GM19324 (cell line): ENCODE data around the gene BPIFA1.

Source experiments
- ATAC-seq: cut with Tn5 transposase; IDR thresholded peaks from one replicate; pipeline ENCODE4 v1.9.1; 2021; ENCODE audit warnings: mild to moderate bottlenecking, moderate library complexity; ENCODE audit not compliant: unreplicated experiment, low FRiP score

Gene BPIFA1

DNA sequence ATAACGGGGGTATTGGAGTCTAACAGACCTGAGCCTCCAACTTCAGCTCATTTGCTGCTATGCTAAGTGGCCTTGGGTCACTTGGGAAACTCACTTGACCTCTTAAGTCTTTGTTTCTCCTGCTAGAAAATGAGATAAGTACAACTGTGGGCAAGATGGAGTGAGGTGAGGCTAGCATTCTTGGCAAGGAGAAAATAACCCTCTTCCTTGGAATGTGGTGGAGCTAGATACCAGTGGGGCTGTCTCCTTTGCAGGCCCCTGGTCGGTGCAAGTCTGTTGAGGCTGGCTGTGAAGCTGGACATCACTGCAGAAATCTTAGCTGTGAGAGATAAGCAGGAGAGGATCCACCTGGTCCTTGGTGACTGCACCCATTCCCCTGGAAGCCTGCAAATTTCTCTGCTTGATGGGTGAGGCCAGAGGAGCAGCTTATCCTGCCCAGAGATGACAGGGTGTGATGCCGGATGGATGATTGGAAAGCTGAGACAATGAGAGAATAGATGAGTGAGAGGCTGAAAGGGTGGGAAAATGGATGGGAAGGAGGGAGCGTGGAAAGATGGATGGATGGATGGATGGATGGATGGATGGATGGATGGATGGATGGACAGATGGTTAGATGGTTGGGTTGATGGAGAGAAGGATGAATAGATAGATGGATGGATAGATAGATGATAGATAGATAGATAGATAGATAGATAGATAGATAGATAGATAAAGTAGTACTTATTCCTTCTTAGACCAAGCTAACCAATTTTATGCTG lies 4.4 kb downstream of the BPIFA1 start:
- no peak for ATAC-seq

DNA sequence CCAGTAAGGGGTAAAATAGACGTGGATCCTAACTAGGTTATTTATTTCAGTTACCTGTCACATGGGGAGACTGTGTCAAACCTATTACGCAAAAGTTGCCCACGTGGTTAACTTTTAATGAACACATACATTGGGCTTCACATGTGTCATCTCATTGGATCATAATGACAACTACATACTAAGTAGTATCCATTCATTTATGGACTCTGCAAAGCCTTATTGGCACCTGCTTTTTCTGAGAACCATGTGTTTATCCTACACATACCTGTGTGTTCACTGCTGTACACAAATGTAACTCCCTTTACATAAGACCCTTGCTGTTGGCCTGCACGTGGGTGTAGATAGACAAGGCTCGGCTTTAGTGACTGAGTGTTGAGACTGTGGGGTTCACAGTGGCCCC lies 5.1 kb downstream of the BPIFA1 start:
- ATAC-seq, result no peak

DNA sequence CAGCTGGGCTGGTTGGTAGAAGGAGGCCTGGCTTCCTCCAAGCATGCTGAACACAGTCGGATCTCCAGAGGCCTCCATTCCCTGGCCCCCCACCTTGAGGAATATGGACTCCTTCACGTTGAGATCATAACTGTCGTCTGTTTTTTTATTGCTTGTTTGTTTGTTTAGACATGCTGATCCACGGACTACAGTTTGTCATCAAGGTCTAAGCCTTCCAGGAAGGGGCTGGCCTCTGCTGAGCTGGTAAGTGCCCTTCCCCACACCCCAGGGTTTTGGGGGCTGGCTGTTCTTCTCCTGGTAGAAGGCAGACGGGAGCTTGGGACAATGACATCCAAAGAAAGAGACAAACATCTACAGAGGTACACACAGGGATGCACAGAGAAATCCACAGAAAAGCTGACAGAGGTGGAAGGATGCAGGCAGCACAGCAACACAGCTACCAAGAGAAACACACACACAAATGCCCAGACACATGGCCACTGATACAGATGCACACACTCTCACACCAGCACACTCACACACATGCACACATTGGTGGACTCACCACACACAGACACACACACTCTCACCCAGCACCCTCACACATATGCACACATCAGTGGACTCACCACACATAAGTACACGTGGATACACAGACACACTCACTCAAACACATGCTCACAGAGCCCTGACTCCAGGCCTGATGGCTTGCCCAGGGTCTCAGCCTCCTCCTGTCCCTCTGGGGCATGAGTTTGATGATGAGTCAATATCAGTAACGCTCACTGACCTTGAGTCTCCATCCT lies 6.7 kb downstream of the BPIFA1 start:
- ATAC-seq, result no peak

DNA sequence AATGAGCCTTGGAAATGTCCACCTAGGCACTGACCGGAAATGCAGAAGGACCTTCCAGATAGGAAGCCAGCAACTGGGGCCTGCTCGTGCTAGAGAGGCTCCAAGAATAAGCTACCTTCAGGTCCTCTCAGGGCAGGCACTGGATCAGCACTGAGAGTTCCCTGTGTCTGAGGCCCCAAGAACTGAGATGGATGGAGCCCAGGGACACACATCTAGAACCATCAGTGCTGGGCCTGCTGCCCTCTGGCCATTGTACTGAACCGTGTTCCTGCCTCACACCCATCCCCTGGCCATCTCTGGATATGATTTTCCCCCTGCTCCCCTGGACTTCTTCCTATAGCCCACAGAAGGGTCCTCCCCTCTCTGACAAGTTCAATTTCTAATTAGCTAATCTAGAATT lies 10.3 kb downstream of the BPIFA1 start:
- ATAC-seq, result no peak

DNA sequence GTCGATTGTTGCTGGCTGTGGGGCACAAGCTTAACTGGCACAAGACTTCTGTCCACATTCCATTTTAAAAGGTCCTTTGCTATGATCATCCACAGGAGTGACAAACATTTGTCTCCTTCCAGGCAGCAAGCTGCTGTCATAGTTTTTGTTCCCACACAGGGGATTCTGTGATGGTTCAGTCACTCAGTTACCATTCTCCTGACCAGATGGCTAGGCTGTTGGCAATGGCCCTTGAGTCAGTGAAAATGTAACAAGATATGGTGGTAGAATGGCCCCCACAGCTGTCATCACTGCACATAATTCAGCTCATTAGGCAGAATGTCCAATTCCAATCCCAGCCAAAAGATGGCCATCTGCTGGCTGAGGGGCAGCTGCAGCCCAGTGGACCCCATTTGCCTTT lies 13.7 kb downstream of the BPIFA1 start:
- ATAC-seq, result no peak

DNA sequence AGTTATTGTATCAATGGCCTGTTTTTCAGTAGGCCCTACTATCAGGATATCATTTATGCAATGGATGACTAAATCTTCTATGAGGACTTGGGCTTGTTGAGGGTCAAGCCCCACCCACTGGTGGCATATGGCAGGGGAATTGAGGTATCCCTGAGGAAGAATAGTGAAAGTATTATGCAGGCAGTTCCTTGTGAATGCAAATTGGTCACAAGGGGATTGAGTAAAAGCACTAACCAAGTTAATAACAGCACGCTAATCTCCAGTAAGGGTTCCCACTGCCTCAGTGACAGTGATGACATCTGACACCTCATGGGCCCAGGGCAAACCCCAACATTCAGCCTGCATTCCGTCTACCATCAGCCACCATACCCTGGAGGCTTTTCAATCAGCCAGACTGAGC lies 14.9 kb downstream of the BPIFA1 start:
- no peak for ATAC-seq

DNA sequence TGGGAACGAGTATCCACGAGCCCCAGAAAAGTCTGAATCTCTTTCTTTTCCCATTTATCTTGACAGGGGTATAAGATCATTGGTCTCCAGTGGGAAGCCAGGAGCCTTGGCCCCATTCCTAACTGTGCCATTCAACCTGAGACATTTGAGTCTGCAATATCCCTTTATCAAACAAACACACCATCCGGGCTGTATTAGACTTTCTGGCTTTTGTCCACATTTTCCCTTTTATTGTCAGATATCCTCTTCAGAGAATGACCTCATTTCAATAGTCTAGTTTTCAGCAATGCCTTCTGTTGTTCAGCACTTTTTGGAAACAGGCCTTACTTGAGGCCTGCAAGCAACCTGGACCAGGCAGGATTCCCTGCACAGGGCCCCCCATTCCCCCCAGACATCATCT lies 15.7 kb downstream of the BPIFA1 start:
- ATAC-seq, result no peak

DNA sequence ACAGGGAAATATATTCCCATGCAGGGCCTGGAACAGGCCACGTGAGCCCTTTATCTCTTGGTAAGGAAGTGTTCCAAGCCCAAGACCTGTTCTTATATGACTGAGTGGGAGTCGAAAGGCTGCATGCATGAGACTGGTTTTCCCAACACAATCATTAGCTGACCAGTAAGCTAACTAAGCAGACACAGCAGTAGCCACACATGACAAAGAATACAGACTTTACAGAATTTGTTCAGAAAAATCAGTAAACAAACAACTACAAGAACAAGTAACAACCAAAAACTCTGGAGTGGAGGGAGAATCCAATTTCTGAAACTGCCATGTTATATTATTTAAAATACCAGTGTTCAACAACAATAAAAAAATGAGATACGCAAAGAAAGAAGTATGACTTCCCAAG lies 16.7 kb downstream of the BPIFA1 start:
- ATAC-seq, result no peak

DNA sequence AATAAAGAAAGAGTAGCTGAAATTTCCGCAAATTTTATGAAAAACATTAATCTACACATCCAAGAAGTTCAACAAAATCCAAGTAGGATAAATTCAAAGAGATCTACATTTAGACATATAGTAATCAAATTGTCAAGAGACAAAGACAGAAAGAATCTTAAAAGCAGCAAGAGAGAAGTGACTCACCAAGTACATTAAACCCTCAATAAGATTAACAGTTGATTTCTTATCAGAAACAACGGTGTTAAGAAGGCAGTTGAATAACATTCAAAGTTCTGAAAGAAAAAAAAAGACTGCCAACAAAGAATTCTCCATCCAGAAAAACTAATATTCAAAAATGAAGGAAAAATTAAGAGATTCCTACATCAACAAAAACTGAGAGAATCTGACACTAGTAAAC lies 19.2 kb downstream of the BPIFA1 start:
- ATAC-seq, result no peak

DNA sequence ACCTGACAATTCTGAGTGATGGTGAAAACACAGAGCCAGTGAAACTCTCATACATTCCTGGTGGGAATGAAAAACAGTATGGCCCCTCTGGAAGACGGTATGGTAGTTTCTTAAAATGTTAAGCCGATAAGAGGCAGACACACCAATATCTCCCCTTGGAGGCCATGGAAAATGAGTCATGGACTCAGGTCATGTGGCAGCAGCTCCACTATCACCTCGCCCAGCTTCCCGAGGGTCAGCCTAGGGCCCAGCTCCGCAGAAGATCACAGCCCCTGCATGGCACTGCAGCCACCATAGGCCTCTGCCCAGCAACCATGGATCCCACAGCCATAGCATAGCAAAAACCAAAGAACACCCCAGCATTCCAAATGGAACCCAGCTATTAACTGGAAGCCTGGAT lies 21.4 kb downstream of the BPIFA1 start:
- ATAC-seq, result no peak

DNA sequence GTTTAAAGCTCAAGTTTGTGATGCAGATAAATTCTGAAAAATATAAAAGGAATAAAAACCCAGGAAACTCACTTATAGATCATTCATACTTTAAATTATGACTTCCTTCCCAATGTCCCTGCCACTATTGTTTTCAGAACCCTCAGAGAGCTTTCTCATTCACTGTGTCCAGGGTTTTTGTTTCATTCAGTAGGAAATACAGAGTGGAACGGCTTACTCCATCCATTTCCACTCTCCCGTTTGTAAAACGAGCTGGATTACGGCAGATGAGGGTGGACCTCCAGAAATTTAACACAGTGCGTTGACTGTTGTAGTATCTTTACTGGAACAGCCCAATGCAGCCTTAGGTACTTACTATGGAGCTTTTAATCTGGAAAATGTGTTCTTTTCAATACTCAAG lies 23.6 kb downstream of the BPIFA1 start:
- no peak for ATAC-seq

DNA sequence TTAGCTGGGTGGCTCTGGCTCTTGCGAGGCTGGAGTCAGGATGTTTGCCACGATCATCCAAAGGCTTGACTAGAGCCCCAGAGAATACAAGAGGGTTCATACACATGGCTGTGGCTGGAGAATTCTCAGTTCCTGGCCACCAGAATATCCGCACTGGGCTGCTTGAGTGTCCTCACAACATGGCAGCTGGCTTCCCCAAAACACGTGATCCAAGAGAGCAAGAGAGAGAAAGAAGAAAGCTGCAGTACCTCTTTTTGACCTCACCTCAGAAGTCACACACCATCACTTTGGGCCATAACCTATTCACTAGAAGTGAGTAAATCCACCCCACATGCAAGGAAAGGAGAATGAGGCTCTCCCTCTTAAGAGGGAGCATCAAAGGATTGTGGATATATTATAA lies 25.7 kb downstream of the BPIFA1 start:
- ATAC-seq, result no peak

DNA sequence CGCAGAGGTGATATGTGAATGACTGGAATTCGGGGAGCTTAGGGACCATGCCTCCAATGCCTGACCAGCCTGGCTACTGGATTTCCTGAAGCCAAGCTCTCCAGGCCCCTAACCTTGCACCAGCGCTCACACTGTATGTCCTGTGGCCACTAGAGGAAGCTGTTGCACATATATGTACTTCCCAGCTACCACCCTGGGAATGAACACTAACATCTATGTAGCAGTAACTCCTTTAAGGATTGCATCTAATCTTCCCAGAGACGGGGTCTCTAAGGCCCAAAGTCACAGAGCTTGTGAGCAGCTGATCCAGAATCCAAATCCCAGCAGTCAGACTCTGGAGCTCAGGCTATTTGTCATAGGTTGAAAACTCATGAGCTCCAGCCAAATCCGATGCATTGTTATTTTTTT lies 26.9 kb downstream of the BPIFA1 start:
- ATAC-seq, result no peak

DNA sequence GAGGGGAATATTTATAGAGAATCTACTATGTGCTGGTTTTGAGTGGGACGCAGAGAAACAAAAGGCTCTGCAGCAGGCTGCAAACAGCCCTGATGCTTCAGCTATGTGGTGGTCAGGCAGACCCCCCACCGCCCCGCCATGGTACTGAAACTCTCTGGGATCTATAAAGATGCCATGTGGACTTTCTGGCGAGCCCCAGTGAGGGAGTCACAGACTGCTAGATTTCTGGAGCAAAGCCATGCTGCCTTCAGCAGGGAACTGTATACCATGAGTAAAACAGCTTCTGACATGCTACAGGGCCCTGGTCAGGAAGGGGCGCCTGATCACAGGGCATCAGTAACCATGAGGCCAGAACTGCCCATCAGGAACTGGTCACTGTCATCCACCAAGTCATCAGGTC lies 28.0 kb downstream of the BPIFA1 start:
- ATAC-seq, result no peak

DNA sequence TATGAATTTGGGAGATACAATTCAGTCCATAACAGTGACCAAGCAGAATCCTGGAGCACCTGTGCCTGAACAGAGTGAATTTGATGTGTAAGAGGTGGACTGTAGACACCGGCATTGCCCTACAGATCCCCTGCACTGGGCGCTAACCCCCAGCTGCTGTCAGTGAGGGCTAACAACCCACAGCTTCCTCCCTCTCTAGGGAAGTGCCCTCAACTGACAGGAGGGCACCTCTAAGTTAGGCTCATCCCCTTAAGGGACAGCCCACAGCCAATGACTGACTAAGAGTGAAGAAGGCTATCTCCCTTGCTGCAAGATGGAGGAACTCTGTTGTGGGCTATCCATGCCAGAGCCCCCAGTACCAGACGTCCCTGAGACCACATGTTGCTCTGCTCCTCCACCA lies 31.9 kb downstream of the BPIFA1 start:
- ATAC-seq, result no peak

DNA sequence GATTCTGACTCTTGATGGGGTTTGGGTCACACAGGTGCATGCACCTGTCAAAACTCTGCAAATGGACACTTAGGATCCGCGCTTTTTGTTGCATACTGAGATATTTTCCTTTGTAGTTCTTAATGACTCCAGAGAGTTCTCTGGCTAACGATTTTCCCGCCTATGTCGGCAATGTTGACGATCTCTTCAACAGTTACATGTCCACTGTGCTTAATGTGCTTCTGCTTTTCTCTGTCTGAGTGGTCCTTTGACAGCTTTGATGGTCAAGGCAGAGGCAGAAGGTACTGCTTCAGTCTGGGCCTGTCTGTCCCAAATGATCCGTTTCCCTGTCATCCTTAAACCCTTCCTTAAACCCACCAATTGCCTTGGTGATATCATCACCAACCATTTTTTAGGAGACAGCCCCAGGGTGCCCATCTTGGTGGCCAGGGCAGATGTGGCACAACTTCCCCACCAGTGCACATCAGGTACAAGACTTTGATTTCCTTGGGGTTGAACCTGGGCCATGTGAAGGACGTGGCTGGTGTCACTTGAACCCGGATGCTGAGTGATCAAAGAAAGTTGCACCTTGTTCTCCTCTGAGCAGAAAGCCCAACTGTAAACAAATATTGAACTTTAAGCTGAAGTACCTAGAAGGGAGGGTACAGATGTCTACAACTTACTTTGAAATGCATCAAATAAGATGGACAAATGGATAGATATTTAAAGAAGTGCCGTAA lies 36.5 kb downstream of the BPIFA1 start:
- no peak for ATAC-seq

DNA sequence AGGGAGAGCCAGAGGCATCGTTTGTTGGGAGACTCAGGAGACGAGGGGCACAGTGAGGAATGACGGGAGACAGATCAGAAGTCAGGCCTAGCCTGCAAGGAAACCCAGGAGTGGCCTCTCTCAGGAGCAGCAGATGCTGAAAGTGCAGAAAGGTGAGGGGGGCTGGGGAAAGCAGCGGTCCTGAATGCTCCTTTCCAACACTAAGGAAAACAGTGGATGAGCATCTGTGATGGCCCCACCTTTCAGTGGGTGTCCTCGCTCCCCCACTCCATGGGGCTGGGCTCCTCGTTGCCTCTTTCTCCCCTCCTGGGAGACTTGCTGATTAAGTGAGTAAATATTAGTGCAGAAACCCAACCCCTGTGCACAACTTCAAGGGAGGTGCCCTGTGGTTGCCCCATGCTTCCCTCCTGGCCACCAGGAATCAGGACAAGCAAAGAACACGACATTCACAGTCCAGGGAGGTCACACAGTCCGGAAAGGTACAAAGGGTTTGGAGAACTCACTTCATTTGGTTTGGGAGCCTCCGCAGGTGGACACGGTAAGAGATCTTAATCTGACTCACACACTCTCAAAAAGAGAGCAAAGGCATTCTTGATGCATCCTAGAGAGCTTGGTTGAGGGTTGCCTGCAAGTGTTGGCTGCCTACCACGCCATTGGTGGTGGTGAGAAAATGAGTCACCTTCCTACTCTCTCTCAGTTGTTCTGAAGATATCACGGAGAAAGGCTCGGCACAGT lies 37.5 kb downstream of the BPIFA1 start:
- ATAC-seq, result no peak

DNA sequence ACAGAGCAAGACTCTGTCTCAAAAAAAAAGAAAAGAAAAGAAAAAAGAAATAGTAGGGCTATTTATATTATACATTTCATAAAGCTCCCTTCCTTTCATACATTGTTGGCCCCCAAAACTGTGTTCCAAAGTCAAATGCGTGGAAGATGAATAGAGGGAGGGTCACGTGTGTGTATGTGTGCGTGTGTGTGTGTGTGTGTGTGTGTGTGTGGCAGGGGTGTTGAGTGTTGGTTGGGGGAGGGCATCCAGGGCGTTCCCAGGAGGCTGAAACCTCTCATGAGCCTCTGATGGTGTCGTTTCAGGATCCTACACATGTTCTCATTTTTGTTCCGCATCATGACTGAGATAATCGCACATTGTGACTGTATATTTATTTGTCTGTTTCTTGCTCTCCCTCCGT lies 39.4 kb downstream of the BPIFA1 start:
- ATAC-seq, result no peak

DNA sequence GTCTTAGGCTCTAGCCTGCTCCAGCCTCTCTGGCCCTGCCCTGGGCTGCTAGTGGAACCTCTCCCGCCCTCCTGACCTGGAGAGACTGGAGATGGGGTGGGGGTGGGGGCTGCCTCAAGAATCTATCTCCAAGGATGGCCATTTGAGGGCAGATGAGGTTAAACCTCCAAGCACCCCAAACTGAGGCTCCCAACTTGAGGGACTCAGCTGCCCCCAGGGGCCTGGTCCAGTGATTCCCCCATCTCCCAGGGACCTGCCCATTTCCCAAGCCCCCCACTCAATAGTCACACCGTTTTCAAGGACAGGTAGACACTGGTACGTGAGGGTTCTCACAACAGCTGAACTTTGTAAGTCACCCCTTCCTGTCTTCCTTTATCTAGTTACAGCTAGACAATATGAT lies 40.1 kb downstream of the BPIFA1 start:
- no peak for ATAC-seq

DNA sequence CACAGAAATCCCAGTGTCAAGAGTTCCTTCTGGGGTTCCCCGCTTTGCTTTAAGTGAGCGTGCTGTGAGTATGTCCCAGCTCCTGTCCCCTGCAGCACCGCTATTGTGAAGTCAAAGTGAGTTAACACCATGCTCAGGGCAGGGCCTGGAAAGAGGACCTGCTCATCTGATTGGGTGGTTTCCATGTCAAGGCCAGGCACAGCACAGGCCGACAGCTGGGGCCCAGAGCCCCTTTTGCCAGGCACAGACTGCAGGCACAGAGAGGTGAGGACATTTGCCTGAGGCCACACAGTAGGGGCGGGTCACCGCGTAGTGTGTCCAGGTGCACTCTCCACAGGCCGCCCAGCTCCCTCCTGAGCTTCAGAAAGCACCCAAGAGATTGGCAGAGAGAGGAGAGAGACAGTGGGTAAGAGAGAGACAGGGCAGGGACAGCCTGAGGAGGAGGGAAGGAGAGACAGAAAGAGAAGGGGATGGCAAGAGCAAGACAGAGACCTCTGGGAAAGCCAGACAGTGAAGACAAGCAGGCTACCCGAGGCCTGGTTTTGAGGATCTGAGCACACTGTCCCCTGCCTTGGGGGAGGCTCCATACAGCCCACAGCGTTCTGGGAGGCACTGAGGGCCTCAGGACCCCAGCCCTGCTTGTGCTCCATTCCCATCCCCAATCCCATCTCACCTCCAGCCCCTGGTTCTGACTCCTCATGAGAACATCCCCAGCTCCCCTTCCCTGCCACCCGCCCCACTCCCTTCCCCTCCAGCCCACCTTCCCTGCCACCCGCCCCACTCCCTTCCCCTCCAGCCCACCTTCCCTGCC lies 40.7 kb downstream of the BPIFA1 start:
- ATAC-seq, result no peak
